NOMO-1 treated with DMSO at 0.1 percent for 48 hours (cell line): ENCODE results near the gene ZFP64.
A peak's percentile ranks its signal among the peaks of the same experiment; 100 is the strongest.
"Not testable (repeated sequence)": the region's sequence is repeated elsewhere in the genome, so short reads cannot be mapped to it uniquely, and the experiment has no call there.

Experiments used
- DNase-seq: peaks from one replicate; lab custom pipeline; 2025; ENCODE audit not compliant: unreplicated experiment; lab: John Stamatoyannopoulos, UW

ZFP64 gene

DNA sequence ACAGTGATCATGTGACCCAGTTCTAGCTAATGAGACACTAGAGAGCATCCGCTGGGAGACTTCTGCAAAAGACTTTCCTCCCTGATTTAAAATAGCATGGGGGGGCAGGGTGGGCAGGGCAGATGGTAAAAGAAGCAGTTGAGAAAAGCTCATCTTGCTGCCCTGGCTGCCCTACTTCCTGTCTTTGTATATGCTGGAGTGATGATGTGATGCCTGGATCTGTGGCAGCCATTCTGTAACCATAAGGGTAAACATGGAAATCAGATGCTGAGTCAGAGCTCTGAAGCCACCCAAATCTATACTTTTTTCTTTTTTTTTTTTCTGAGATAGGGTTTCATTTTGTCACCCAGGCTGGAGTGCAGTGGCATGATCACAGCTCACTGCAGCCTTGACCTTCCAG, 25.4 kb downstream of the ZFP64 start:
- DNase-seq: no peak

DNA sequence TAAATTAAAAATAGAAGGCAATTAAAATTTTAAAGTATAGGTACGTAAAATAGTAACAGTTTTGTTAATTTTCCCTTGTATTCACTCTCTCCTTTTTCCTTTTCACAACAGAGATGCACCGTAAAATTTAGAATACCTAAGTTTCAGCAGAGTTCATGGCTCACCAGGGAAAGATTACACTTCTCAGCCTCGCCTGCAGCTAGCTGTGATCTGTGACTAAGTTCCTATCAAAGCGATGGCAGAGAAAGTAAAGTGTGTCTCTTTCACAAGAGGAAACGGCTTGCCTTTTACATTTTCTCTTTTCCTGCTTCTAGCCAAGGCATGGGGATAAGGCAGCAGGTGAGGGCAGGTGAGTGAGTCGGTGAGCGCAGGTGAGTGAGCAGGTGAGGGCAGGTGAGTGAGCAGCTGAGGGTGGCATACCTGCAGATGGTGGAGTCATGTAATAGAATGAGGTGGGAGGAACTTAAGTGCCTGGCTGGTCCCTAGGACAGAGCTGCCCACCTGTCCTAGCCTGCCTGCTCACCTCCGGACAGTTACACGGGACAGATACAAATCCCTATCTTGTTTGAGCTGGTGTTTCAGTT, 30.9 kb downstream of the ZFP64 start:
- DNase-seq: no peak

DNA sequence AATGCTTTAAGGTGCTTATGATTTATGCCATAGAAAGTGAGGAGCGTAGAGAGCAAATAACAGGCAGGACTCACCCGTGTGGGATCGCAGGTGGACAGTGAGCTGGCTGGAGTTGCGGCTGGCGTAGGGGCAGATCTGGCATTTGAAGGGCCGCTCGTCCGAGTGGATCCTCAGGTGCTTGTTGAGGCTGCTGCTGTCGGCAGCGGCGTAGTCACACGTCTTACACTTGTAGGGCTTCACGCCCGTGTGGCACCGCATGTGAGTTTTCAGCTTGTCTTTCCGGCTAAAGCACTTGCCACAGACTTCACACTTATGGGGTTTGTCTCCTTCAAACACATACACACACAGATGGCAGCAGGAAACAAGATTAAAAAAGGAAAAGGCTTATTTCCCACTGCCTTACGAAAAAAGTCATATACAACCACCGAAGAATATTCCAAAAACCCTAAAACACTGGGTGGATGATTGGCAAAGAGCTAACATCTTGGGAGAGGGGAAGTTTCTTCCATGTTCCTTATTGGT, 31.5 kb downstream of the ZFP64 start:
- no peak for DNase-seq

DNA sequence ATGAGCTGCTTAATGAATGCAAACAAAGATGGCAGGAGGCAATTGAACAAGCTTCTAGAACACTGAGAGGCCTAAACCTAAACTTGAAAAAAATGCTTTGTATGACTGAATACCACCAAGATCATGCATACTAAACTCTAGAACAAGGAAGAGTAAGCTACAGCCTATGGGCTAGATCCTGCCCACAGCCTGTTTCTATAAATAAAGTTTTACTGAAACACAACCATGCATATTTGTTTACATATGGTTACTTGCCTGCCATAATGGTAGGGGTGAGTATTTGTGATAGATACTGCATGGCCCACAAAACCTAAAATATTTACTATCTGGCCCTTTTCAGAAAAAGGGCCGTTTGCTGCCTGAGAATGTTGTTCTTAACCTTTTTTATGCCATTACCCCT, 37.0 kb downstream of the ZFP64 start:
- DNase-seq: no peak

DNA sequence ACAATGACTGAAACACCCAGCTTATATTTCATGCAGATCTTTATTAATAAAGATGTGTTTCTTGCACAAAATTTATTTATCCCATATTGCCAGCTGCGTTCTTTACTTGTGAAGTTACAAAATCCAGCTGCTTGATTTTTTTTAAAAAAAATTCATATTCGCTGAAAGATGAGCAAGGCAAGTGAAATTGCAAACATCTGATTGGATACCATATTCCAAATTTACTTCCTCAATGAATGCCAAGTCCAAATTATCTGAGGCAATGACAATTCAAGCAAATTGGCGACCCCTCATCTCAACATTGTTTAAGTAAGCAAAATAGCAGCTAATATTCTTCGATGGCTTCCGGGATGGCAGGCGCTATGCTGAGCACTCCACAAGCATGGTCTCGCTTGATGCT, 37.7 kb downstream of the ZFP64 start:
- no peak for DNase-seq

DNA sequence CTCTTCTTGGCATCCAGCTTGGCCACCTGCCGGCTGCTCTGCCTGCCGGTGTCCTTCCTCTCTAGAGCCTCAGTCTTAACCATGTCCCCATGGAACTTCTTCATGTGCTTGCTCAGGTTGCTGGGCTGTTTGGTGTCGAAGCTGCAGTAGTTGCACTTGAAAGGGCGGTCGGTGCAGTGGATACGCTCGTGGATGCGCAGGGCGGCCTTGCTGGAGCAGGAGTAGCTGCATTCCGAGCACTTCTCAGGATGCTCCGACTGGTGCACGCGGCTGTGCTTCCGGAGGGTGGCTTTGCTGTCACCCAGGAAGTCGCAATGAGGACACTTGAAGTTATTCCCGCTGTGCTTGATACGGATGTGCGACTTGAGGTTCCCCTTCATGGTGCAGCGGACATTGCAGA, 38.7 kb downstream of the ZFP64 start:
- no peak for DNase-seq

DNA sequence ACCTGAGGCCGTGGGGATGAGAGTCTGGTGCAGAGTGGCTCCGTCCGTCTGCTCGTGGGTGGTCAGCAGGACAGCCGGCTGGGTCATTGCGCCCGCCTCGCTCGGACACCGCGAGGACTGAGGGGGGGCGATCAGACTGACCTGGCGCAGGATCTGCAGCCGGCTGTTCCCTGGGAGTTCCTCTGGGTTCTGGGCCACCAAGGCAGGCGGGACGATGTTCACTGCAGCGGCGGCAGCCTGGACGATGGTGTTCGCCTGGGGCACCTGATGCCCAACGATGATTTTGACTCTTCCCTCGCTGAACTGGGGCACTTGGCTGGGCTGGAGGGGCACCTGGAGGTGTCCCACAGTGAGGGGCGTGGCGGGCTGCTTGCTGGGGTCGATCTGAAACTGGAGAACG, 39.2 kb downstream of the ZFP64 start:
- DNase-seq: no peak

DNA sequence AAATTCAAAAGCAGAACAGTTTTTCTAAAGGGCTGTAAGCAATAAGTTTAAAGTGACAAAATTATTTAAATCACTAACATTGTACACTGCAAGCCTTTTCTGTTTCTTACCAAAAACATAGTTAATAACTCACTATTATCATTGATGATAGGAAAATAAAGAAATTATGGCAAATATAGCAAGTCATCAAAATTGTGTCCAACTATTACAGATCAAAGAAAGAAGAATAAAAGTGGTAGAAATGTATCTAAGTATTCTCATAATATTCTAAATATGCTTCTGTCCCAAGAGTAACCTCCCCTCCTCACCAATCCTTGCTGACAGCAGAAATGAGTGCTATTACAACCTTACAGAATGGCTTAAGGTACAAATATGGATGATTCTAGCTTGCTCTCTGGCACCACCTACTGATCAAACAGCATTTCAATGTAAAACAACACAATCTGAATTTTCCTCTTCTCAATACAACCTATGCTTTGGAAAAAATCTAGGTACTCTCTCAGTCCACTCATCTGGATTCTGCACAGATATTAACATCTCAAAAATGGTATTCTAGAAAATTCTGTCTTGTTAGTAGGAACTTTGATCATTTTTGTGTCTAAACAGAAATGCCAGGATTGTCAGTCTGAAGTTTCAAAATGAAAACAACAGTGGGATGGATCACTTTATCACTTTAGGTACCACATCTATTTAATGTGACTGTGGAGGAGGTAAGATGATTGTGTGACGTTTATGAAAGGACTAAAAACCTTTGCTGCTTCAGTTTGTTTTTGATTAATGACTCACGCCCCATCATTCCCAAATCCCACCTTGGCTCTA, 40.9 kb downstream of the ZFP64 start:
- DNase-seq: peak; percentile 29

DNA sequence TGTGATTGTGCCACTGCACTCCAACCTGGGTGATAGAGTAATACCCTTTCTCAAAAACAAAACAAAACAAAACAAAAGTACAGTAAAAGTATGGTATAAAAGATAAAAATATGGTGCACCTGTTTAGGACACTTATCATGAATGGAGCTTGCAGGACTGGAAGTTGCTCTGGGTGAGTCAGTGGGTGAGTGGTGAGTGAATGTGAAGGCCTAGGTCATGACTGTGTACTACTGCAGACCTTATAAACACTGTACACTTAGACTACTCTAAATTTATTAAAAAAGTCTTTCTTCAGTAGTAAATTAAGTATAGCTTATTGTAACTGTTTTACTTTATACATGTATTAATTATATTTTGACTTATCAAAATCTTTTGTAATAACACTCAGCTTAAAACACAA, 46.0 kb downstream of the ZFP64 start:
- no peak for DNase-seq

DNA sequence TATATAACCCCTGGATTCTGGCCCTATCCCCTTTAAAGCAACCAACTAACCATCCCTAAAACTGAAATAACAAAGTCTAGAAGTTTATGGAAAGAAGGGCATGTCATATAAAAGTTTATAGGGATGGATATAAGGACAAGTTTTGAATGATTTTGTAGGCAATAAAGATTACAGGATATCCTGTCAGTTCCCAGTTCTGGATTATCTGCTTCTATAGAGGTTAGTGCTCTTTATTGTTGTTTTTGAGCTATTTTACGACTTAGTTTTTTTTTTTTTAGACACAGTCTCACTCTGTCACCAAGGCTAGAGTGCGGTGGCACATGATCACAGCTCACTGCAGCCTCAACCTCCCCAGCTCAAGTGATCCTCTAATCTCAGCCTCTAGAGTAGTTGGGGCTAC, 48.3 kb downstream of the ZFP64 start:
- no peak for DNase-seq

DNA sequence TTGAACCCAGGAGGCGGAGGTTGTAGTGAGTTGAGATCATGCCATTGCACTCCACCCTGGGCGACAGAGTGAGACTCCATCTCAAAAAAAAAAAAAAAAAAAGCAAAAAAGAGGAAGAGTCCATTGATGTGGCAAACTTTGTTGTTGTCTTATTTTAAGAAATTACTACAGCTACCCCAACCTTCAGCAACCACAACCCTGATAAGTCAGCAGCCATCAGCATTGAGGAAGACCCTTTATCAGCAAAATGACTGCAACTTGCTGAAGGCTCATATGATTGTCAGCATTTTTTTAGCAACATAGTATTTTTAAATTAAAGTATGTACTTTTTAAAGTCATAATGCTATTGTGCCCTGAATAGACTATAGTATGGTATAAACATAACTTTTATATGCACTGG, 48.8 kb downstream of the ZFP64 start:
- peak; percentile 7 for DNase-seq

DNA sequence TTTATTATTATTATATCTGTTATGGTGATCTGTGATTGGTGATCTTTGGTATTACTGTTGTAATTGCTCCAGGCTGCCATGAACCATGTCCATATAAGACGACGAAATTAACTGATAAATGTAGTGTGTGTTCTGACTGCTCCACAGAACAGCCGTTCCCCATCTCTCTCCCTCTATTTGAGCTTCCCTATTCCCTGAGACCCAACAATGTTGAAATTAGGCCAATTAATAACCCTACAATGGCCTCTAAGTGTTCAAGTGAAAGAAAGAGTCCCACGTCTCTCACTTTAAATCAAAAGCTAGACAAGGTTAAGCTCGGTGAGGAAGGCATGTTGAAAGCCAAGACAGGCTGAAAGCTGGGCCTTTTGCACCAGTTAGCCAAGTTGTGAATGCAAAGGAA, 51.6 kb downstream of the ZFP64 start:
- DNase-seq: no peak

DNA sequence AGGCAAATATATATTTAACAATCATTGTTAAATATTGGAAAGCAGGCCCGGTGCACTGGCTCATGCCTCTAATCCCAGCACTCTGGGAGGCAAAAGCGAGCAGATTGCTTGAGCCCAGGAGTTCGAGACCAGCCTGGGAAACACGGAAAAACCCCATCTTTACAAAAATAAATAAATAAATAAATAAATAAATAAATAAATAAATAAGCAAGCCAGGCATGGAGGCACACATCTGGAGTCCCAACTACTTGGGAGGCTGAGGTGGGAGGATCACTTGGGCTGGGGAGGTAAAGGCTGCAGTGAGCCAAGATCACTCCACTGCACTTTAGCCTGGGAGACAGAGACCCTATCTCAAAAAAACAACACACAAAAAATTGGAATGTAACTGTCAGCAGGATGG, 53.7 kb downstream of the ZFP64 start:
- DNase-seq: no peak

DNA sequence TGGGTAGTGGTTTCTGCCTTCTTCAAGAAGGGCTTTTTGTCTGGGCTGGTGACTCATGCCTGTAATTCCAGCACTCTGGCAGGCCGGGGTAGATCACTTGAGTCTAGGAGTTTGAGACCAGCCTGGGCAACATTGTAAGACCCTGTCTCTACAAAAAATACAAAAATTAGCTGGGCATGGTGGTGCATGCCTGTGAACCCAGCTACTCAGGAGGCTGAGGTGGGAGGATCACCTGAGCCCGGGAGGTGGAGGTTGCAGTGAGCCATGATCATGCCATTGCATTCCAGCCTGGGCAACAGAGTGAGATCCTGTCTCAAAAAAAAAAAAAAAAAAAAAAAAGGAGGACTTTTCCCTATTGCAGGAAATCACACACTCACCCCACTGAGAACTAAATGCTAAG, 57.9 kb downstream of the ZFP64 start:
- not testable (repeated sequence) for DNase-seq

DNA sequence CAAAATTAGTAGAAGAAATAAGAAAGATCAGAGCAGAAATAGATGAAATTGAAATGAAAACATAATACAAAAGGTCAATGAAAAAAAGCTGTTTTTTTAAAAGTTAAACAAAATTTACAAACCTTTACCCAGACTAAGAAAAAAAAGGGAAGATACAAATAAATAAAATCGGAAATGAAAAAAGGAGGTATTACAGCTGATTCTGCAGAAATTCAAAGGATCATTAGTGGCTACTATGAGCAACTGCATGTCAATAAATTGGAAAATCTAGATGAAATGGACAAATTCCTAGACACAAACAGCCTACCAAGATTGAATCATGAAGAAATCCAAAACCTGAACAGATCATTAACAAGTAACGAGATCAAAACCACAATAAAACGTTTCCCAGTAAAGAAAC, 59.2 kb downstream of the ZFP64 start:
- no peak for DNase-seq

DNA sequence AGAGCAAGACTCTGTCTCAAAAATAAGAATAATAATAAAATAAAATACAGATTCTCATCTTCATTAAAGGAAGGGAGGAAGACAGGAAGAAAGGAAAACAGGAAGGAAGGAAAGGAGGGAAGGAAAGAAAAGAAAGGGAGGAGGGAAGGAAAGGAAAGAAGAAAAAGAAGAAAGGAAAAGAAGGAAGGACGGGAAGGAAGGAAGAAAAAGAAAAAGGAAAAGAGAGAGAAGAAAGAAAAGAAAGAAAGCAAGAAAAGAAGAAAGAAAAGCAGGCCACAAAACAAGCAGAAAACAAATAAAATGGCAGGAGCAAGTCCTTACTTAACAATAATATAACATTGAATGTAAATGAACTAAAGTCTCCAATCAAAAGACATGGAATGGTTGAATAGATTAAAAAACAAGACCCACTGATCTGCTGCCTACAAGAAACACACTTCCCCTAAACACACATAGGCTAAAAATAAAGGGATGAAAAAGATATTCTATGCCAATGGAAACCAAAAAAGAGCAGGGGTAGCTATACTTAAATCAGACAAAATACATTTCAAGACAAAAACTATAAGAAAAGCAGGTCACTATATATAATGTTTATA, 60.4 kb downstream of the ZFP64 start:
- DNase-seq: no peak

DNA sequence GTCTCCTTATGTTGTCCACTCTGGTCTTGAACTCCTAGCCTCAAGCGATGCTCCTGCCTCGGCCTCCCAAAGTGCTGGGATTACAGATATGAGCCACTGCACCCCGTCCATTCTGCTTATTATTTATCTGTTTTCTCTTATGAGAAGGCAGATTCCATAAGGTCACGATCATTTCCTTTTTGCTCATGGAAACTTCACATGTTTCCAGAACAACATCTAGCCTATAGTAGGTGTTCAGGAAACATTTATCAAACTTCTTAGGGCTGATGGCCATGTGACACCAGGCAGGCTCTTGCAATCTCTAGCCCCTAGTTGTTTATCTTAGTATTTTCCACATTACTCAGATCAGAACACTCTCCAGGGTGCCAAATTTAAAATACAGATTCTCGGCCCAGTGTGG, 61.2 kb downstream of the ZFP64 start:
- no peak for DNase-seq

DNA sequence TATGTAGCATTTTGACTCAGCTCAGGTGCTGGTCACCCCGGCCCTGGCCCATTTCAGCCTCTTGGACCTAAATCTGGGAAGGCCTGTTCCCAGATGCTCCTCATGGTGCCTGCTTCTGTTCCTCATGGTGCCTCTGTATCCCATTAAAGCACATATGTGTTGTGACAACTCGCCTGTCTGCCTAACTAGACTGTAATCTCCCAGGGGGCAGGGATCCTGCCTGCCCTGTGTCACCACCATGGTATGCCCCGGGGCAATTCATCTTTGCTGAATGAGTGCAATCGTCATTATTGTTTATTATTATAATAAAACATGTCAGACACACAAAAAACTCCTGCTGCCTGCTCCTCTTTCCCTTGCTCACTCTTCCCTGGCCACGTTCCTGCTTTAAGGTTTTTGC, 62.0 kb downstream of the ZFP64 start:
- no peak for DNase-seq

DNA sequence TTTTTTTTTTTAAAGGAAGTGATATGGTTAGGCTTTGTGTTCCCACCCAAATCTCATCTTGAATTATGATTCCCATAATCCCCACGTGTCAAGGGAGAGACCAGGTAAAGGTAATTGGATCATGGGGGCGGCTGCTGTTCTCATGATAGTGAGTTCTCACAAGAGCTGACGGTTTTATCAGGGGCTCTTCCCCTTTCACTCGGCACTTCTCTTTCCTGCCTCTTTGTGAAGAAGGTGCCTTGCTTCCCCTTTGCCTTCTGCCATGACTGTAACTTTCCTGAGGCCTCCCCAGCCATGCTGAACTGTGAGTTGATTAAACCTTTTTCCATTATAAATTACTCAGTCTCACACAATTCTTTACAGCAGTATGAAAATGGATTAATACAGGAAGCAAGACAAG, 64.3 kb downstream of the ZFP64 start:
- peak; percentile 44 for DNase-seq

DNA sequence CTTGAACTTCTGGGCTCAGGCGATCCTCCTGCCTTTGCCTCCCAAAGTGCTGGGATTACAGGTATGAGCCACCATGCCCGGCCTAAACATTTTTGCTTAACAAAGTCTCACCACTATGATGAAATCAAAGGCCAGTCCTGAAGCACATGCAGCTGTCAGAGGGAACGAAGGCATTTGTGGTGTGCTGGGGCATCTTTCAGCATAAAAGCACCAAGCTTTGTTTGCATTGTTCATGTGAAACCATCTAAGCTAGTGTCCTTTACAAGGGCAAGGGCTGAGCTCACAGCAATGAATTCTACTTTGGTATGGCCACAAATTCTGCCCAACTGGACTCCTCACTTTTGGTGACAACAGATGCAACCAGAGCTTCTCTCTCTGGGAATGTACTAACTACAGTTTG, 66.8 kb downstream of the ZFP64 start:
- DNase-seq: no peak

DNA sequence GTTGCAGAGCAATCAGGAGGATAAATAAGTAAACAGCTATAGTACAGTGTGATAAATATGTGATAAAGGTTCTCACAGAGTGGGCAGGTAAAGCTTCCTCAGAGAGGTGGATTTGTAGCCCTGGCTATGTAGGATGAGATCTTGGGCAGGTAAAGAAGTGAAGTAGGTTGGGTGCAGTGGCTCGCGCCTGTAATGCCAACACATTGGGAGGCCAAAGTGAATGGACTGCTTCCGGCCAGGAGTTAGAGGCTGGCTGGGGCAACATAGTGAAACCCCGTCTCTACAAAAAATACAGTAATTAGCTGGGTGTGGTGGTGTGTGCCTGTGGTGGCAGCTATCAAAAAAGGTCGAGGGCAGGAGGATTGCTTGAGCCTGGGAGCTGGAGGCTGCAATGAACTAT, 72.9 kb downstream of the ZFP64 start:
- DNase-seq: no peak

DNA sequence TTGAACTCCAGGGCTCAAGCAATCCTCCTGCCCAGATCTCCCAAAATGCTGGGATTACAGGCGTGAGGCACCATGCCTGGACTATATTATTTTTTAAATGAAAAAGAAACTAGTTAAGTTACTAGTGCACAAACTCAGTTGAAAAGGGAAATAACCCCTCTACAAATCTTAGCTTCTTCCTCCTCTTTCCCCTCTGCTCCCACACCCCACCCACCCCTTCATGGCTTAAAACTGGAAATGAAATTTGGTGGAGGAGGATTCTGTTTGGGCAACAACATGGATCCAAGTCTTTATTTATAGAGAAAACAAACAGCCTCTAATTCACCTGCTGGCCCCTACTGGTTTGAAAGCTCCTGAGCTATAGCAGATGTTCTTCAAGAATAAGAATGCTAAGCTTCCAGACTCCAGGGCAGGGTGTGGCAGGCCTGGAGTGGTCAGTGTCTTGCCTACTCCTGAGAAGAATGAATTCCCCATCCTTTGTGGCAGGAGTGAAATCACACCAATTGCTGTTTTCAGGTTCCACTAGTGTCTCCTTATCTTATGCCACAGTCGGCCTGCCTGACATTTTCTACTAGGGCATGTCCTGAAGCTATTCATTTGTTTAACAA, 73.5 kb downstream of the ZFP64 start:
- no peak for DNase-seq
